HepG2 (cell line): ENCODE data around the gene SOX12. TPM values are rescaled to one million over a fixed set of nuclear protein-coding genes. Genes with fewer than 3 reads are reported as not detected.

Experiments used
- ARNT2 ChIP-seq: sonication (generic); formaldehyde crosslinking; IDR thresholded peaks from 2 replicates; pipeline ENCODE4 v1.8.0; 2022; ENCODE audit warnings: mild to moderate bottlenecking, low read depth, missing genetic modification reagents, moderate library complexity
- ARNTL ChIP-seq: sonication (generic); formaldehyde crosslinking; IDR thresholded peaks from 2 replicates; pipeline ENCODE4 v1.4.0; 2020; ENCODE audit warnings: mild to moderate bottlenecking, missing genetic modification reagents
- ATF7-NPFF ChIP-seq: sonication (generic); formaldehyde crosslinking; IDR thresholded peaks from 2 replicates; pipeline ENCODE4 v1.8.1; 2023; ENCODE audit warnings: mild to moderate bottlenecking, low read depth, missing genetic modification reagents, moderate library complexity
- CC2D1A ChIP-seq: sonication (generic); formaldehyde crosslinking; IDR thresholded peaks from 2 replicates; pipeline ENCODE4 v1.8.1; 2023; ENCODE audit warnings: mild to moderate bottlenecking, missing genetic modification reagents
- CCDC6 ChIP-seq: sonication (generic); formaldehyde crosslinking; IDR thresholded peaks from 2 replicates; pipeline ENCODE4 v1.8.1; 2022; ENCODE audit warnings: mild to moderate bottlenecking, missing genetic modification reagents, moderate library complexity
- EP300 ChIP-seq, 3 experiments: sonication (generic) in 1 of 3; formaldehyde crosslinking in 1 of 3; IDR thresholded peaks; 2 replicates each; pipeline versions ENCODE4 v1.5.1 to v1.6.1; 2011 to 2020; ENCODE audit warnings: low read depth in 2 of 3, low read length in 2 of 3, borderline replicate concordance in 1 of 3, improper control_type of control experiment in 1 of 3, mild to moderate bottlenecking in 1 of 3, missing genetic modification reagents in 1 of 3, moderate library complexity in 1 of 3
- GATA4 ChIP-seq: sonication (generic); IDR thresholded peaks from 2 replicates; pipeline ENCODE4 v1.6.1; 2016; ENCODE audit warnings: antibody characterized with exemption, low read depth, borderline replicate concordance
- HINFP ChIP-seq: sonication (generic); formaldehyde crosslinking; IDR thresholded peaks from 2 replicates; pipeline ENCODE4 v1.4.0; 2020; ENCODE audit warnings: low read depth, mild to moderate bottlenecking, missing genetic modification reagents
- HNRNPL ChIP-seq: fragments of 200-400 bp; formaldehyde crosslinking; IDR thresholded peaks from 2 replicates; pipeline ENCODE4 v1.6.1; 2017; ENCODE audit warnings: mild to moderate bottlenecking, low read depth, low read length
- JUNB ChIP-seq: sonication (generic); formaldehyde crosslinking; IDR thresholded peaks from 2 replicates; pipeline ENCODE4 v1.8.0; 2022; ENCODE audit warnings: missing genetic modification reagents, mild to moderate bottlenecking, borderline replicate concordance
- MLX ChIP-seq: IDR thresholded peaks from 2 replicates; pipeline ENCODE4 v1.6.1; 2016
- PBX3 ChIP-seq: sonication (generic); formaldehyde crosslinking; IDR thresholded peaks from 2 replicates; pipeline ENCODE4 v1.8.1; 2023; ENCODE audit warnings: missing genetic modification reagents, inconsistent platforms, borderline replicate concordance
- RAD21 ChIP-seq: fragments of 450-650 bp; formaldehyde crosslinking; IDR thresholded peaks from 2 replicates; pipeline ENCODE4 v1.5.0; 2020; ENCODE audit warnings: mild to moderate bottlenecking
- SNAPC4 ChIP-seq: sonication (generic); formaldehyde crosslinking; IDR thresholded peaks from 2 replicates; pipeline ENCODE4 v1.4.0; 2020; ENCODE audit warnings: mild to moderate bottlenecking, missing genetic modification reagents
- SP5 ChIP-seq: IDR thresholded peaks from 2 replicates; pipeline ENCODE4 v1.6.1; 2016; ENCODE audit warnings: low read depth, borderline replicate concordance
- ZNF577 ChIP-seq: sonication (generic); formaldehyde crosslinking; IDR thresholded peaks from 2 replicates; pipeline ENCODE4 v1.4.0; 2020; ENCODE audit warnings: mild to moderate bottlenecking, low read depth, missing genetic modification reagents, borderline replicate concordance
- ZNF816 ChIP-seq: sonication (generic); formaldehyde crosslinking; IDR thresholded peaks from 2 replicates; pipeline ENCODE4 v1.8.0; 2022; ENCODE audit warnings: missing genetic modification reagents, mild to moderate bottlenecking, borderline replicate concordance
- ZSCAN31 ChIP-seq: sonication (generic); formaldehyde crosslinking; IDR thresholded peaks from 2 replicates; pipeline ENCODE4 v1.5.0; 2020; ENCODE audit warnings: low read depth, mild to moderate bottlenecking, missing genetic modification reagents
- polyA plus RNA-seq, 8 experiments: library from polyadenylated mRNA; depleted of rRNA in 3 of 8; stranded (reverse) in 7 of 8; unstranded in 1 of 8; fragments of >200 nt; fragmentation: Illumina TruSeq in 4 of 8; extraction: Trizol in 4 of 8; gene quantifications; 2 replicates each; pipeline versions ENCODE4 v1.2.1 to v1.2.3, GENCODE V29; 2011 to 2016; ENCODE audit warnings: low read depth in 4 of 8, missing spikeins in 1 of 8, mixed read lengths in 1 of 8; ENCODE audit not compliant: insufficient read depth in 1 of 8
- total RNA-seq, 5 experiments: library from RNA; depleted of rRNA; stranded (reverse); fragments of >200 nt; fragmentation: Illumina TruSeq; extraction: Trizol; gene quantifications; 2 replicates each; pipeline ENCODE4 v1.2.3, GENCODE V29; 2016; ENCODE audit warnings: low read depth in 1 of 5

Gene SOX12
- total and polyA plus RNA-seq, 2 of the 13 experiments (the other 11 are each of a cell fraction or from before 2014, with no cell fraction given) = 10.0 to 18.7 TPM

GRCh38 chr20:327186-328026 is 2.1 kb downstream of the SOX12 start (continued):
- TF ChIP-seq PBX3 (0 out of 2 replicates have a peak, but pooled peaks have one; percentile 41), ZNF577 (CRISPR knock-in tag) (no peak), SNAPC4 (CRISPR knock-in tag) (0 out of 2 replicates have a peak, but pooled peaks have one; percentile 79), ZSCAN31 (CRISPR knock-in tag) (no peak), ATF7-NPFF (peak; percentile 69; the same call in 1 of the 2 replicates), HINFP (CRISPR knock-in tag) (0 out of 2 replicates have a peak, but pooled peaks have one; percentile 28), HNRNPL (peak; percentile 86; the same call in 1 of the 2 replicates), EP300 (IDR thresholded peaks at IDR 0.05; ENCODE audit: low read depth in 2 of 2, low read length in 2 of 2) (peak; percentile 31 to 86; a peak in 3 of 4 replicates), EP300 (CRISPR knock-in tag; IDR thresholded peaks at IDR 0.05; ENCODE audit: borderline replicate concordance) (no peak; the same call in 1 of the 2 replicates), CCDC6 (CRISPR knock-in tag) (0 out of 2 replicates have a peak, but pooled peaks have one; percentile 78), MLX (CRISPR knock-in tag) (peak; percentile 46; the same call in 1 of the 2 replicates), ARNTL (CRISPR knock-in tag) (peak; percentile 97), ZNF816 (CRISPR knock-in tag) (0 out of 2 replicates have a peak, but pooled peaks have one; percentile 71), ARNT2 (CRISPR knock-in tag) (peak; percentile 47; the same call in 1 of the 2 replicates), JUNB (CRISPR knock-in tag) (no peak), CC2D1A (0 out of 2 replicates have a peak, but pooled peaks have one; percentile 34), SP5 (CRISPR knock-in tag) (peak; percentile 88), GATA4 (0 out of 2 replicates have a peak, but pooled peaks have one; percentile 41), RAD21 (peak; percentile 48; the same call in 1 of the 2 replicates)
